HG03108 (cell line): ENCODE data around the gene MPHOSPH8.
"Not testable (repeated sequence)": the region's sequence is repeated elsewhere in the genome, so short reads cannot be mapped to it uniquely, and the experiment has no call there.

Experiments used
- ATAC-seq: cut with Tn5 transposase; IDR thresholded peaks from one replicate; pipeline ENCODE4 v1.9.1; 2021; ENCODE audit warnings: moderate library complexity; ENCODE audit not compliant: unreplicated experiment

Gene MPHOSPH8

DNA sequence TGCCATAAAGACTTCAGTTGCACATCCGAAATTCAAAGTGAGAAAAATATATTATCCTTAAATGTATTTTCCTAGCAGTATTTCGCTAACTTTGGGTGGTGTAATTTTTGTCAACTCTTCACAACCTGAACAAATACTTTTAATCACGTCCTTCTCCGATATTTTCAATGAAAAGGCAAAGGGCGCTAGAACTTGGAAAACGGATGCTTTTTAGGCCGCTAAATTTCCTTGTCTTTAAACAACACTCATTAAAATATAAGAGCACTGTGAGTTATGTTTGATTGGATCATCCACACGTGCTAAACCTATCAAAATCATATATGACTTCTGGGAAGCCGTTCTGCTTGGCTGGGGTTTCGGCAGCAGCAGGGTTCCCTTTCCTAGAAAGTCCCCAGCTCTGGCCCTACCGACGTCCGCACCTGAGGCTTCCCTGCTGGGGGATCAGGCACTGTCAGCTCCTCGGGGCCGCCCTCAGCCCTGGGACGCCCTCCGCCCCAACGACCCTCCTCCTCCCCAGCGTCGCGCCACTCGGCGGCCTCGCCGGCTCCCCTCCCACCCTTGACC is 462 bp upstream of the MPHOSPH8 start:
- ATAC-seq: no peak

GRCh38 chr13:19634256-19634740 is 839 bp downstream of the MPHOSPH8 start:
- ATAC-seq: no peak

- ATAC-seq: not testable (repeated sequence)
Observed at GRCh38 chr13:19635926-19636325, 2.5 kb downstream of the MPHOSPH8 start.

GRCh38 chr13:19643652-19644051 is 10.2 kb downstream of the MPHOSPH8 start:
- no peak for ATAC-seq

GRCh38 chr13:19645000-19645399 is 11.5 kb downstream of the MPHOSPH8 start:
- ATAC-seq: no peak

GRCh38 chr13:19646063-19646462 is 12.6 kb downstream of the MPHOSPH8 start:
- ATAC-seq: no peak

- ATAC-seq: no peak
Observed at GRCh38 chr13:19650742-19651141, 17.3 kb downstream of the MPHOSPH8 start.

GRCh38 chr13:19657872-19658591 is 24.6 kb downstream of the MPHOSPH8 start:
- no peak for ATAC-seq

- no peak for ATAC-seq
Observed at GRCh38 chr13:19658831-19659230, 25.4 kb downstream of the MPHOSPH8 start.

GRCh38 chr13:19661126-19661525 is 27.7 kb downstream of the MPHOSPH8 start:
- ATAC-seq: no peak

DNA sequence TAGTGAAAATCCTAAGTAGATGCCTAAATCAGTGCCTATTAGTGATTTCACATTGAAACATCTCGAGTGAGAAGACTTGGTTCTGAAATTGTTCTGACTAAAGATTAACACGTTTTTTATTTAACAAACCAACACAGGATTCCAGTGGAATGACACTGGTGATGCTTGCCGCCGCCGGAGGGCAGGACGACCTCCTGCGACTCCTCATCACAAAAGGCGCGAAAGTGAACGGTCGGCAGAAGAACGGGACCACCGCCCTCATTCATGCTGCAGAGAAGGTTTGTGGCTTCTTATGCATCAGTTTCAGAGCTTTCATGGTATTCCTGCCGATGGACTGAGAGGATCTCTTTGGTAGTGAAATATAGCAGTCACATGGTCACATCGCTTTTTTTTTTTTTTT is 28.1 kb downstream of the MPHOSPH8 start:
- no peak for ATAC-seq

DNA sequence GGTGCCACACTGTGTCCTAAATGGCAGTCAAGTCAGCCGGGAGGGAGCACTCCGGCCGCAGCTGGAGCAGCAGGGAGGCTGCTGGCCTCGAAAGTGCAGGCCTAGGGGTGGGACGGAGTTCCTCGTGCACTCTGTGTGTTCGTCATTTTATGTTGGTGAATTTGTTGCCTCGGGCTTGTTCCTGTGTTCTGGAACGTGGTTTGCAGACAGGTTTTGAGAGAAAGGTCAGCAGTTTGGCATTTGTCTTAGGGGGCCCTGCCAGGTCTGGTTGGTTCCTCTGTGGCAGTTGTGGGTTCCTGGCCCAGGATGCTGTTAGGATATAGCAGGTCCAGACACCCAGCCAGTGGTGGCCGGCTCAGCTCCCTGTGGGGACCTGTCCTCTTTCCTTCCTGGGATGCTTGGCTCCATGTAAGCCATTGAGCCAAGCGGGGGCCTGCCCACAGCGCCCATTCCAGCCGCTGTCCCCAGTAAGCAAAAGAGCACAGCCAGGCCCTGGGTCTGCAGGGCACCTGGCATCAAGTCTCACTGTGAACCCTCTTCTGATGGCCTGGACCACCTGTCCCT is 30.0 kb downstream of the MPHOSPH8 start:
- no peak for ATAC-seq

DNA sequence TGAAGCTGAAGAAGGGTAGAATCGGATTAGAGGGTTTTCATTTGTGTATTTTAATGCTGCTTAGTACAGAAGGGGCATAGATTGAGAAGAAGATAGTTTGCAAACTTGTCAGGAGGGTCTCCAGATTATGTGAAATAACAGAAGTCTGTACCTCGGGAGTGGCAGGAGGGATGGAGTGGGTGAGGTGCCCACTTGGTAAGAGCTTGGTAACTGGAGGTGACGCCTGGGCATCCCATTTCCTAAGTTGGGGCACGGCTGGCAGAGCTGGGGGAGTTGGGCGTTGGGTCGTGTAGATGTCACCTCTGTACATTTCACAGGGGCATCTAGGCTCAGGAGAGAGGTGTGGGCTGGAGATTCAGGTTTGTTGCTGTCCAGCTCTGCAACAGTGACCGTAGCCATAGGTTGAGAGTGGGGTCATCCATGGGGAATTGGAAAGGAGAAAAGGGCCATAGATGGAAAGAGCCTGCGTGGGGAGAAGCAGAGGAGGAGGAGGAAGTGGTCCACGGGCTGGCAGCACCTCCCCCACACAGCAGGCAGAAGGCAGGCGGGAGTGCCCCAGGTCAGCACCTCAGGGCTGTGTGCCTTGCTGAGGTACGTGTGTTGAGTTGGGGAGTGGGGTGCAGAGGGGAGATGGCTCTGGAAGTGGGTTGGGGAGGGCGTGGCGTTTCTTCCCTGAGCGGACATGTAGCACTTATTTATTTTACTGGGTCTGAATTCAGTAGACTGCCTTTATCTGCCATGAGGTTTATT is 31.2 kb downstream of the MPHOSPH8 start:
- no peak for ATAC-seq

GRCh38 chr13:19665427-19665859 is 32.0 kb downstream of the MPHOSPH8 start:
- ATAC-seq: no peak

GRCh38 chr13:19668778-19669177 is 35.3 kb downstream of the MPHOSPH8 start:
- ATAC-seq: no peak

DNA sequence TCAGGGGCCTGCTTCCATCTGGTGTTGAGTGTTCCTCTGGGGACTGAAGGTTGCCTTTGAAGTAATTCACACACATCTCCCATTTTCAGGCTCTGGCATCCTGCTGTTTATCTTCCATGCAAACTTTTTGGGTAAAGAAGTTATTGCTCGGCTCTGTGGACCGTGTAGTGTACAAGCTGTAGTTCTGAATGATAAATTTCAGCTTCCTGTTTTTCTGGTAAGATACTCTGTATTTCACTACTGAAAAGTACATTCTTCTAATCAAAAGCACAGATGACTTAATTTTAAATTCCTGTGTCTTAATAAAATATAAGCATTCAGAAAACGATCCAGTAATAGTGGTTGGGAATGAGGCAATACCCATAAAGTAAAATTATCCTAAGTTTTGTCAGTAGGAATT is 36.7 kb downstream of the MPHOSPH8 start:
- no peak for ATAC-seq

DNA sequence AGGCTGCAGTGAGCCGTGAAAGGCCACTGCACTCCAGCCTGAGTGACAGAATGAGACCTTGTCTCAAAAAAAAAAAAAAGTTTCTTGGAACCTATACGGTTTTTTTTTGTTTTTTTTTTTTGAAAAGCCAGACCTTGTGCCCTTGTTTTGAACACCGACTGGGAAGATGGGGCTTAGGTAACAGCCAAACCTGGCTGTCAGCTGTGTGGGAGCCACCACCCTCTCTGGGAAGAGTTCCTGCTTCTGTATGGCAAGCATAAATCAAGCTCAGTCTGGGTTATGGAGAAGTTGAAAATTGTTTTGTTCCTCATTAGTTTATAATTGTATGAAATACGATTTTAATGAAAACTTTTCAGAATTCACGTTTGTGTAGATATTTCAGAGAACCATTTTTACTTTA is 39.5 kb downstream of the MPHOSPH8 start:
- ATAC-seq: no peak

- ATAC-seq: no peak
Observed at GRCh38 chr13:19673473-19674430, 40.3 kb downstream of the MPHOSPH8 start.

DNA sequence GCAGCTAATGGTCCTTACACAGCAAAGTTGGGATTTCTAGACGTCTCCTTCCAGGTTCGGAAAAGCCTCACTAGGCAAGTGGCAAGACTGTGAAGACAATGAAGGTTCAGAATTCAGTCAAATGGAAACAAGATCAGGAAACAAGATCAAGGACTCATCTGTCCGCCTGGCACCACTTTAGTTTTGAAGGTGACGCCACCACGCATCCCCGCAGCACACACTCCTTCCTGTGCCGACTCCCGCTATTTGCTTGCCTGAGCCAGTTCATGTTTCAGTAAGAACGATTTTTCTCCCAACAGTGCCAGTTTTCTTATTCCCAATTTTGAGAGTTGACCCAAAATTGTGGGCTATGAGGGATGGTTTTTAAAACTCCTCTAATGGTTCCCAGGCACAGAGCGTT is 41.4 kb downstream of the MPHOSPH8 start:
- no peak for ATAC-seq

DNA sequence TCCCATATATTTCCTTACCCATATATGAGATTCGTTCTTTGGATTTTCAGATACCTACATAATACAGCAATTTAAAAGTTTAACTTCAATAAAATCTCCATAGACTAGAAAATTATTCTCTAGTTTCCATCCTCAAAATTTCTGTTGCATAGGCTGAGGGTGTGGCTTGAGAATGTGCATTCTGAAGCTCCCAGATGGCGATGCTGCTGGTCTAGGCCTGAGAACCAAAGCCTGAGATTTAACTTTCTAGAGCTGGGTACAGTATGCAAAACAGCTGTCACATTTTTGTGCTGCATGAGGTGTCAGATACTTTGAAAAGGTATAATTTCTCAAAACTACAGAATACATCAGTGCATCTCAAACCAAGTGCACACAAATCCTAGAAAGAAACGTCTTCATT is 42.7 kb downstream of the MPHOSPH8 start:
- ATAC-seq: no peak
